NCI-H82 (cell line): Measurements from ENCODE around the gene AHDC1.

ENCODE experiments used
- DNase-seq: peaks from one replicate; lab custom pipeline; 2025; lab: John Stamatoyannopoulos, UW

Gene AHDC1

GRCh38 chr1:27599605-27600497 lies 4.1 kb downstream of the AHDC1 start:
- DNase-seq: peak; percentile 65

GRCh38 chr1:27598902-27599528 lies 4.9 kb downstream of the AHDC1 start:
- DNase-seq: peak; percentile 84

GRCh38 chr1:27598295-27598687 lies 5.7 kb downstream of the AHDC1 start:
- DNase-seq: peak; percentile 96

- DNase-seq: peak; percentile 75
Observed at GRCh38 chr1:27597516-27598294, 6.2 kb downstream of the AHDC1 start.

- no peak for DNase-seq
Observed at GRCh38 chr1:27596986-27597385, 7.0 kb downstream of the AHDC1 start.

GRCh38 chr1:27596261-27596660 lies 7.7 kb downstream of the AHDC1 start:
- DNase-seq: peak; percentile 32

- no peak for DNase-seq
Observed at GRCh38 chr1:27595597-27595996, 8.3 kb downstream of the AHDC1 start.

GRCh38 chr1:27594564-27595510 lies 9.1 kb downstream of the AHDC1 start:
- peak; percentile 34 for DNase-seq

- peak; percentile 93 for DNase-seq
Observed at GRCh38 chr1:27593678-27594563, 10.0 kb downstream of the AHDC1 start.

- peak; percentile 87 for DNase-seq
Observed at GRCh38 chr1:27592931-27593677, 10.8 kb downstream of the AHDC1 start.

GRCh38 chr1:27592232-27592930 lies 11.6 kb downstream of the AHDC1 start:
- peak; percentile 86 for DNase-seq

- no peak for DNase-seq
Observed at GRCh38 chr1:27591622-27592021, 12.3 kb downstream of the AHDC1 start.

- DNase-seq: no peak
Observed at GRCh38 chr1:27590917-27591508, 12.9 kb downstream of the AHDC1 start.

- DNase-seq: peak; percentile 68
Observed at GRCh38 chr1:27589841-27590426, 14.0 kb downstream of the AHDC1 start.

GRCh38 chr1:27589441-27589840 lies 14.5 kb downstream of the AHDC1 start:
- DNase-seq: peak; percentile 58

GRCh38 chr1:27588256-27589232 lies 15.4 kb downstream of the AHDC1 start:
- DNase-seq: no peak

GRCh38 chr1:27585684-27586083 lies 18.3 kb downstream of the AHDC1 start:
- DNase-seq: no peak
